ENCODE data around the gene PPP3CA. TPM values are rescaled to one million over a fixed set of nuclear protein-coding genes. Genes with fewer than 3 reads are reported as not detected.

Gene PPP3CA
- total and polyA plus RNA-seq, 2 of the 13 experiments (the other 11 are each of a cell fraction or from before 2014, with no cell fraction given), result 4.8 to 13.2 TPM

- no peak for TF ChIP-seq ZNF800 (CRISPR knock-in tag; IDR thresholded peaks at IDR 0.05)
- TF ChIP-seq PTBP1 (IDR thresholded peaks at IDR 0.05; ENCODE audit: low read depth, low read length, poor library complexity, severe bottlenecking), result no peak
- TF ChIP-seq, protein P1, sequence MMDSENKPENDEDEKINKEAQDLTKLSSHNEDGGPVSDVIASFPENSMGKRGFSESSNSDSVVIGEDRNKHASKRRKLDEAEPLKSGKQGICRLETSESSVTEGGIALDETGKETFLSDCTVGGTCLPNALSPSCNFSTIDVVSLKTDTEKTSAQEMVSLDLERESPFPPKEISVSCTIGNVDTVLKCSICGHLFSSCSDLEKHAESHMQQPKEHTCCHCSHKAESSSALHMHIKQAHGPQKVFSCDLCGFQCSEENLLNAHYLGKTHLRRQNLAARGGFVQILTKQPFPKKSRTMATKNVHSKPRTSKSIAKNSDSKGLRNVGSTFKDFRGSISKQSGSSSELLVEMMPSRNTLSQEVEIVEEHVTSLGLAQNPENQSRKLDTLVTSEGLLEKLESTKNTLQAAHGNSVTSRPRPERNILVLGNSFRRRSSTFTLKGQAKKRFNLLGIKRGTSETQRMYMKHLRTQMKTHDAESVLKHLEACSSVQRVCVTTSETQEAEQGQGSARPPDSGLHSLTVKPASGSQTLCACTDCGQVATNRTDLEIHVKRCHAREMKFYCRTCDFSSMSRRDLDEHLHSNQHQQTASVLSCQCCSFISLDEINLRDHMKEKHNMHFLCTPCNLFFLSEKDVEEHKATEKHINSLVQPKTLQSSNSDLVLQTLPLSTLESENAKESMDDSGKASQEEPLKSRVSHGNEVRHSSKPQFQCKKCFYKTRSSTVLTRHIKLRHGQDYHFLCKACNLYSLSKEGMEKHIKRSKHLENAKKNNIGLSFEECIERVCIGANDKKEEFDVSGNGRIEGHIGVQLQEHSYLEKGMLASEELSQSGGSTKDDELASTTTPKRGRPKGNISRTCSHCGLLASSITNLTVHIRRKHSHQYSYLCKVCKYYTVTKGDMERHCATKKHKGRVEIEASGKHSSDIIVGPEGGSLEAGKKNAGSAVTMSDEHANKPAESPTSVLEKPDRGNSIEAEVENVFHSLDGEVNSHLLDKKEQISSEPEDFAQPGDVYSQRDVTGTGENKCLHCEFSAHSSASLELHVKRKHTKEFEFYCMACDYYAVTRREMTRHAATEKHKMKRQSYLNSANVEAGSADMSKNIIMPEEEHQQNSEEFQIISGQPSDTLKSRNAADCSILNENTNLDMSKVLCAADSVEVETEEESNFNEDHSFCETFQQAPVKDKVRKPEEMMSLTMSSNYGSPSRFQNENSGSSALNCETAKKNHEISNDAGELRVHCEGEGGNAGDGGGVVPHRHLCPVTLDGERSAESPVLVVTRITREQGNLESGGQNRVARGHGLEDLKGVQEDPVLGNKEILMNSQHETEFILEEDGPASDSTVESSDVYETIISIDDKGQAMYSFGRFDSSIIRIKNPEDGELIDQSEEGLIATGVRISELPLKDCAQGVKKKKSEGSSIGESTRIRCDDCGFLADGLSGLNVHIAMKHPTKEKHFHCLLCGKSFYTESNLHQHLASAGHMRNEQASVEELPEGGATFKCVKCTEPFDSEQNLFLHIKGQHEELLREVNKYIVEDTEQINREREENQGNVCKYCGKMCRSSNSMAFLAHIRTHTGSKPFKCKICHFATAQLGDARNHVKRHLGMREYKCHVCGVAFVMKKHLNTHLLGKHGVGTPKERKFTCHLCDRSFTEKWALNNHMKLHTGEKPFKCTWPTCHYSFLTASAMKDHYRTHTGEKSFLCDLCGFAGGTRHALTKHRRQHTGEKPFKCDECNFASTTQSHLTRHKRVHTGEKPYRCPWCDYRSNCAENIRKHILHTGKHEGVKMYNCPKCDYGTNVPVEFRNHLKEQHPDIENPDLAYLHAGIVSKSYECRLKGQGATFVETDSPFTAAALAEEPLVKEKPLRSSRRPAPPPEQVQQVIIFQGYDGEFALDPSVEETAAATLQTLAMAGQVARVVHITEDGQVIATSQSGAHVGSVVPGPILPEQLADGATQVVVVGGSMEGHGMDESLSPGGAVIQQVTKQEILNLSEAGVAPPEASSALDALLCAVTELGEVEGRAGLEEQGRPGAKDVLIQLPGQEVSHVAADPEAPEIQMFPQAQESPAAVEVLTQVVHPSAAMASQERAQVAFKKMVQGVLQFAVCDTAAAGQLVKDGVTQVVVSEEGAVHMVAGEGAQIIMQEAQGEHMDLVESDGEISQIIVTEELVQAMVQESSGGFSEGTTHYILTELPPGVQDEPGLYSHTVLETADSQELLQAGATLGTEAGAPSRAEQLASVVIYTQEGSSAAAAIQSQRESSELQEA (CRISPR knock-in tag; IDR thresholded peaks at IDR 0.05; ENCODE audit: not compliant biosample characterization), result no peak
These were observed 125.0 kb downstream of the PPP3CA start (continued) for GRCh38 chr4:101222156-101222845.
